Right lobe of liver (tissue), 6 donors: ENCODE results near the gene CCHCR1. TPM values are rescaled to one million over a fixed set of nuclear protein-coding genes. Genes with fewer than 3 reads are reported as not detected.
A peak's percentile ranks its signal among the peaks of the same experiment; 100 is the strongest.
"Not testable (repeated sequence)": the region's sequence is repeated elsewhere in the genome, so short reads cannot be mapped to it uniquely, and the experiment has no call there.

Source experiments
- ATAC-seq, 4 donors: fragments of 200-7000 bp; cut with Tn5 transposase; one replicate each; pipeline ENCODE4 v1.9.1; 2020; ENCODE audit warnings: mild to moderate bottlenecking in 4 of 4, moderate library complexity in 4 of 4
- DNase-seq, 3 donors: peaks; one replicate each; pipeline ENCODE4 v3.0.0-alpha.2; 2020
- H3K27ac ChIP-seq, 3 donors: fragments of 200-600 bp; one replicate each; pipeline ENCODE4 v1.8.0; 2022
- H3K27me3 ChIP-seq, 2 donors: fragments of 200-600 bp; one replicate each; pipeline ENCODE4 v1.8.0; 2022
- H3K36me3 ChIP-seq, 4 donors: fragments of 200-600 bp; sonication (generic) in 1 of 4; one replicate each; pipeline versions ENCODE4 v1.5.1 to v1.8.0; 2017 to 2022; ENCODE audit warnings: control low read depth in 1 of 4
- H3K4me1 ChIP-seq, 4 donors: fragments of 200-600 bp; sonication (generic) in 1 of 4; one replicate each; pipeline versions ENCODE4 v1.5.1 to v1.8.0; 2017 to 2022; ENCODE audit warnings: control low read depth in 1 of 4
- H3K4me3 ChIP-seq, 3 donors: fragments of 200-600 bp; one replicate each; pipeline ENCODE4 v1.8.0; 2022
- H3K9me3 ChIP-seq, 4 donors: fragments of 200-600 bp; sonication (generic) in 1 of 4; one replicate each; pipeline versions ENCODE4 v1.5.1 to v1.8.0; 2017 to 2022; ENCODE audit warnings: control low read depth in 1 of 4
- POLR2A ChIP-seq: fragments of 450-650 bp; IDR thresholded peaks from one replicate; pipeline ENCODE4 v1.6.1; 2017; ENCODE audit warnings: antibody characterized with exemption, mild to moderate bottlenecking
- WGBS: methylation state at CpG from one replicate; pipeline ENCODE4 v1.1.6; 2018; ENCODE audit warnings: low coverage, low lambda C conversion rate; ENCODE audit not compliant: insufficient coverage; ENCODE audit errors: missing lambda C conversion rate; 5-methylcytosine and 5-hydroxymethylcytosine counted together
- intact Hi-C, 2 donors: fragments of 100-400 bp; cut with DNase I; formaldehyde crosslinking; loops; one replicate each; pipeline versions ENCODE4 v1.11.2 to v1.14.1; 2022
- total RNA-seq, 6 experiments: library from RNA; depleted of rRNA in 2 of 6; stranded (reverse); fragments of >200 nt in 2 of 6; fragmentation: NEBNext Ultra II Directional in 3 of 6; extraction: Animal tissue kit (Norgen Biotek cat#: 25700) in 3 of 6; gene quantifications; one replicate each; pipeline versions ENCODE4 v1.1.0 to v1.2.4, GENCODE V29; 2016 to 2023
- TF ChIP-seq, protein P1 (sequence below), 4 donors: fragments of 200-600 bp in 3 of 4; fragments of 450-650 bp in 1 of 4; IDR thresholded peaks; one replicate each; pipeline versions ENCODE4 v1.5.1 to v1.8.0; 2016 to 2022; ENCODE audit warnings: antibody characterized with exemption in 4 of 4, mild to moderate bottlenecking in 2 of 4
- donor health status: DM: no; HTN: yes; CAD: no.
- donor health status: DM: no; HTN: no; CAD: no.
- donor health status: DM: no; HTN: no; CAD: no.
- donor health status: DM: no; HTN: yes; CAD: no.
- donor health status: DM: no; HTN: yes; CAD: no.

Gene CCHCR1
- total RNA-seq, 6 experiments from 2014 or later: 6.0 to 9.1 (median 8.0) TPM

DNA sequence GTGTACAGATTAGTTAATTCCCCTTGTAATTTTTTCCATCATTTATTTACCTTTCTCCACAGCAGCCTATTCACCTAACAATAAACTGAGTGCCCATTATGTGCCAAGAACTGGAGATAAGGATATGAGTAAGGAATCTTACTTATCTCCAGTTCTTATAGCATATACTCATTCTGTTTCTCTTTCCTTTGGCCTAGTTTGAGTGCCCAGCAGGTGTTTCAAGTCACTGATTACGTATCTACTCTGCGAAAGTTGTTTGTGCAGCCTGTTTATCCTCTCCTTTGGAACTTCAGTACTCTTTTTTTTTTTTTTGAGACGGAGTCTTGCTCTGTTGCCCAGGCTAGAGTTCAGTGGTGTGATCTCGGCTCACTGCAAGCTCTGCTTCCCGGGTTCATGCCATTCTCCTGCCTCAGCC is 30.2 kb upstream of the CCHCR1 start:
- DNase-seq: no peak
- H3K27ac ChIP-seq: no peak overlapping the region
- no peak for TF ChIP-seq POLR2A
- TF ChIP-seq, protein P1, sequence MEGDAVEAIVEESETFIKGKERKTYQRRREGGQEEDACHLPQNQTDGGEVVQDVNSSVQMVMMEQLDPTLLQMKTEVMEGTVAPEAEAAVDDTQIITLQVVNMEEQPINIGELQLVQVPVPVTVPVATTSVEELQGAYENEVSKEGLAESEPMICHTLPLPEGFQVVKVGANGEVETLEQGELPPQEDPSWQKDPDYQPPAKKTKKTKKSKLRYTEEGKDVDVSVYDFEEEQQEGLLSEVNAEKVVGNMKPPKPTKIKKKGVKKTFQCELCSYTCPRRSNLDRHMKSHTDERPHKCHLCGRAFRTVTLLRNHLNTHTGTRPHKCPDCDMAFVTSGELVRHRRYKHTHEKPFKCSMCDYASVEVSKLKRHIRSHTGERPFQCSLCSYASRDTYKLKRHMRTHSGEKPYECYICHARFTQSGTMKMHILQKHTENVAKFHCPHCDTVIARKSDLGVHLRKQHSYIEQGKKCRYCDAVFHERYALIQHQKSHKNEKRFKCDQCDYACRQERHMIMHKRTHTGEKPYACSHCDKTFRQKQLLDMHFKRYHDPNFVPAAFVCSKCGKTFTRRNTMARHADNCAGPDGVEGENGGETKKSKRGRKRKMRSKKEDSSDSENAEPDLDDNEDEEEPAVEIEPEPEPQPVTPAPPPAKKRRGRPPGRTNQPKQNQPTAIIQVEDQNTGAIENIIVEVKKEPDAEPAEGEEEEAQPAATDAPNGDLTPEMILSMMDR (IDR thresholded peaks at IDR 0.05): no peak

DNA sequence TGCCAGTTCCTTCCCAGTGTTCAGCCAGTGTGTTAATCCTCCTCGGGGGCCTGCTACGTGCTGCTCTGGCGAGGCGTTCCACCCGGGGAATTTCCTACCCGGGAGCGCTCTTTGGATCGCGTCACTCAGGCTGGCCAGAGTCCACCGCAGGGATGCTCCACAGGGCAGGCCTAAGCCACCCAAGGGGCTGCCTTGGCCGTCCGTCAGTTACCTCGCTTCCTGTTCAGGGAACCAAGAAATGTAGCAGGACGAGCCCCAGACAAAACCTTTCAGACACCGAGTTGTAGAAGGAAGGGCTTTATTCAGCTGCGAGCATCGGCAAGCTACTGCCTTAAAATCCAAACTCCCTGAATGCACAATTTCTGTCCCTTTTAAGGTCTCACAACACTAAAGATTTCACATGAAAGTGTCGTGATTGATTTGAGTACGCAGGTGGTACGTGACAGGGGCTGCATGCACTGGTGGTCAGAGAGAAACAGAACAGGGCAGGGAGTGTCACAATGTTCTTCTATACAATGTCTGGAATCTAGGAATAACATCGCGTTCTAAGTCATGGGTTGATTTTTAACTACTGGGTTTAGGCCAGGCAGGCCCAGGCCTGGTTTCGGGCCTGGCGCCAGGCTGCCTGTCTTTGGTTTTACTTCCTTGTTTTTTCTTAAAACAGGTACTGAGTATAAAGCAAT is 28.6 kb upstream of the CCHCR1 start:
- 30% methylated on average over 17 of the region's 24 CpGs for WGBS
- H3K27me3 ChIP-seq: no peaks in the 10 kb centered on the region
- H3K9me3 ChIP-seq: no peaks in the 10 kb centered on the region
- H3K4me3 ChIP-seq: peak overlapping the region; percentile 25 to 52 (median 50)
- H3K27ac ChIP-seq: peak overlapping the region; percentile 87 to 96 (median 91)
- ATAC-seq (peak; percentile 84 to 89 (median 86)), DNase-seq (peak; percentile 86 to 90 (median 88))
- intact Hi-C loops: no loop called here
- H3K36me3 ChIP-seq: no peaks in the 10 kb centered on the region
- TF ChIP-seq, protein P1 (IDR thresholded peaks at IDR 0.05): no peak
- peak; percentile 55 for TF ChIP-seq POLR2A
- peaks cover 0 to 14% (median 3%) of the 10 kb centered on the region in 4 donors for H3K4me1 ChIP-seq

More for the DNA sequence above, 30.2 kb upstream of the CCHCR1 start:
- 87% methylated on average over 5 of the region's 5 CpGs for WGBS
- Histone ChIP-seq H3K4me1 (peaks cover 0 to 14% (median 3%) of the 10 kb centered on the region in 4 donors), H3K9me3 (no peaks in the 10 kb centered on the region), H3K36me3 (no peaks in the 10 kb centered on the region), H3K27me3 (no peaks in the 10 kb centered on the region), H3K4me3 (no peak overlapping the region)
- intact Hi-C loops: no loop called here
- ATAC-seq: peak in 1 of 4 donors; percentile 11

DNA sequence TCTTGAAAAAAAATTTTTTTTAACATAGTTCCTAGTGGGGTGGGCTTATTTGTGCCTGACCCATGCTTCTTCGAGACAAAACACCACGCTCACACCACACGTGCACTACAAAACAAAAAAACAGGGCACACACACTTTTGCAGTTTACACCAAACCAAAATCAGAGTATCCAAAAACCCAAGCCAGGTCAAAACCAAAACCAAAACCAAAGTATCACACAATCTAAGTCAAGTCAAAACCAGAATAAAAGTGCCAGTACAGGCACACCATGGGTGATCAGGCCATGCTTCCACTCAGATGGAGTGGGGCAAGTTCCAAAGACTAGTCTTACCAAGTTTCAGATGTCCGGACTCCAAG is 28.1 kb upstream of the CCHCR1 start:
- H3K27me3 ChIP-seq, H3K36me3 ChIP-seq, H3K9me3 ChIP-seq, DNase-seq, intact Hi-C loops: not testable (repeated sequence)
- Histone ChIP-seq H3K4me1 (peaks cover 0 to 14% (median 3%) of the 10 kb centered on the region in 4 donors), H3K27ac (peak overlapping the region; percentile 87 to 96 (median 91)), H3K4me3 (peak overlapping the region; percentile 25 to 52 (median 50))
- ATAC-seq: peak; percentile 56 to 60 (median 60)
- 23% methylated on average over 4 of the region's 4 CpGs for WGBS

DNA sequence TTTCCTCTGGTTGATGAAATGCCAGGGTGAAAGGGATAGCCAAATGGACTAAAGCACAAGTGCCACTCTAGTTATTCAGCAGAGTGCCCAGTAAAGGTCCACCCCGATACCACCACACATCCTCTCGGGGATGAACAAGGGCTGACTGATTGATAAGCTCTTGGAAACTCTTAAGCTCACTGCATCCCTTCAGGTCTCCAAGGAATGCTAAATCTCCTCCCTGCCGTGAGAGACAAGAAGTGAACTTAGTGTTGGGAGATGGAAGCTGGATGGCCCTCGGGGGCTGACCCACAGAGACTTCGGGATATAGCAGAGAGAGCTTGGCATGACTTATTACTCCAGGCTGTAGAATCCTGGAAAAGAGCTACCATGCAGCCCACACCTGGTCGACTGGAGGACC is 26.3 kb upstream of the CCHCR1 start:
- H3K27ac ChIP-seq, H3K4me3 ChIP-seq, H3K27me3 ChIP-seq, ATAC-seq, H3K9me3 ChIP-seq, DNase-seq, intact Hi-C loops, H3K36me3 ChIP-seq: not testable (repeated sequence)
- H3K4me1 ChIP-seq: peaks cover 0 to 14% (median 3%) of the 10 kb centered on the region in 4 donors
- 33% methylated on average over 1 of the region's 6 CpGs for WGBS

DNA sequence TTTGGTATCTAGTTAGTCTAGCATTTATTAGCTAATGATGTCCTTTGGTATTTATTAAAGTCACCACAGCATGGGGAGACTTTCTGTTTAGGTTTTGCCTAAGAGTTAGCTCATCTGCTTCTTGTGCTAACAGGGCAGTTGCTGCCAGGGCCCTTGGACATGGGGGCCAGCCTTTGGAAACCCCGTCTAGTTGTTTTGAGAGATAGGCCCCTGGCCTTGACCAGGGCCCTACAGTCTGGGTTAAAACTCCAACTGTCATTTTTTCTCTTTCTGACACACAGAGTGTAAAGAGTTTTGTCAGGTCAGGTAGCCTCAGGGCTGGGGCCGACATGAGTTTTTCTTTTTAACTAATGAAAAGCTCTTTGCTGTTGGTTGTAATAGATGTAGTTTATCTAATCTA is 25.7 kb upstream of the CCHCR1 start:
- 58% methylated on average over 2 of the region's 2 CpGs for WGBS
- H3K27me3 ChIP-seq, ATAC-seq, intact Hi-C loops, H3K36me3 ChIP-seq, H3K4me3 ChIP-seq, H3K27ac ChIP-seq, DNase-seq, H3K9me3 ChIP-seq: not testable (repeated sequence)
- peaks cover 0 to 14% (median 3%) of the 10 kb centered on the region in 4 donors for H3K4me1 ChIP-seq

DNA sequence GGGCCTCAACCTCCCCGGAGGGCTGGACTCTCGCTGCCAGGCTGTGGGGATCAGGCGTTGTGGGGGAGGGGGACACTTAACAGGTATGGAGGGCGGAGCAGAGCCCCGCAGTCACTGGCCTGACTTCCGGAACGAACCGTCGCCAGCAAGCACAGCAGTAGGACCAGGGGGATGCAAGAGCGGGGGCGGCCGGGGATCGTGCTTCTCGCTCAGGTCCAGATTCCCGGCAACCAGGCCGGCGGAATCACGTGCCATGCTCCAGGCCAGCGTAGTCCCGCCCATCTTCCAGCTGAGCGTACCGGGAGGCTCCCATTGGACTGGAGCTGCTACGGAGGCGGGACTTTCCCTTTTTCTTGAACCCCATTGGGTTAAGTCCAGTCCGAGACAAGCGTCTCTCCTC is 22.9 kb upstream of the CCHCR1 start:
- DNase-seq (peak; percentile 44 to 72 (median 67)), ATAC-seq (peak; percentile 70 to 90 (median 87))
- WGBS: no CpG with 5 or more reads among the region's 26 CpGs
- TF ChIP-seq, protein P1 (IDR thresholded peaks at IDR 0.05): no peak
- no peak for TF ChIP-seq POLR2A
- Histone ChIP-seq H3K4me3 (peak overlapping the region in 2 of 3 donors; percentile 18 to 26), H3K4me1 (peaks cover 0 to 5% (median 2%) of the 10 kb centered on the region in 4 donors), H3K9me3 (no peaks in the 10 kb centered on the region), H3K36me3 (no peaks in the 10 kb centered on the region), H3K27ac (no peak overlapping the region), H3K27me3 (no peaks in the 10 kb centered on the region)
- intact Hi-C loops: no loop called here
